Vagina (tissue), 2 donors: ENCODE results near the gene S100G.

Experiments used
- POLR2A ChIP-seq, 2 donors: fragments of 450-650 bp; IDR thresholded peaks; one replicate each; pipeline ENCODE4 v1.6.1; 2017; ENCODE audit warnings: antibody characterized with exemption in 2 of 2, mild to moderate bottlenecking in 2 of 2, moderate library complexity in 2 of 2
- TF ChIP-seq, protein P1 (sequence below), 3 experiments: fragments of 450-650 bp in 2 of 3; fragments of 200-600 bp in 1 of 3; sonication (generic) in 1 of 3; IDR thresholded peaks; one replicate each; pipeline ENCODE4 v1.5.1; 2017 to 2019; ENCODE audit warnings: antibody characterized with exemption in 3 of 3, mild to moderate bottlenecking in 2 of 3, moderate library complexity in 2 of 3

DNA sequence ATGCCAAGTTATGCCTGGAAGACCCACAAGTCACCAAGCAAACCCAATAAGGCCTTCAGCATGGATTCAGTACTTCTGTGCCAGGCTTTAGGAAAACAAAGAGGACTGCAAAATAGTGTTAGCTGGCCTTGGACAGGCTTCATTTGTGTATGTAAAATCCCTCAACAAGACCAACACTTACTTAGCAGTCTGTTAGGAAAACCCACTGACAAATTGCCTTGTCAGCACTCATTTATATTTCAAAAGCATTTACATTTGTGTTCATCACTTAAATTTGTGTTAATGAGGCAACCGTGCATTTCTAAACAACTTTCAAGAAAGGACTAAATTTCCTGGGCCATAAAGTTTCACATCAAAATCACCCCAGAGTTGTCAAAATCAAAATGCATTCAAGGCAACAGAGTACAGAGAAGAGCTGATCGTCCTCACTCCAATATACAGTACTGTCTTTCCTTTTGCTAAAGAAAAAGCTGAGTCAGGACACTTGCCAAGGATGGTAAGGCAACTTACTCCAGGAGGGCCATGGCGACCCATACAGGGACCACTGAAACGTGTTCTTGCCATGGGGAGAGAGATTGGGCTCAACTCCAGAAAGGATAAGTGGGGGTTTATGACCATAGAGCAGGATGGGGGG, 1.6 kb downstream of the S100G start:
- no peak for TF ChIP-seq POLR2A (IDR thresholded peaks at IDR 0.05)
- TF ChIP-seq, protein P1, sequence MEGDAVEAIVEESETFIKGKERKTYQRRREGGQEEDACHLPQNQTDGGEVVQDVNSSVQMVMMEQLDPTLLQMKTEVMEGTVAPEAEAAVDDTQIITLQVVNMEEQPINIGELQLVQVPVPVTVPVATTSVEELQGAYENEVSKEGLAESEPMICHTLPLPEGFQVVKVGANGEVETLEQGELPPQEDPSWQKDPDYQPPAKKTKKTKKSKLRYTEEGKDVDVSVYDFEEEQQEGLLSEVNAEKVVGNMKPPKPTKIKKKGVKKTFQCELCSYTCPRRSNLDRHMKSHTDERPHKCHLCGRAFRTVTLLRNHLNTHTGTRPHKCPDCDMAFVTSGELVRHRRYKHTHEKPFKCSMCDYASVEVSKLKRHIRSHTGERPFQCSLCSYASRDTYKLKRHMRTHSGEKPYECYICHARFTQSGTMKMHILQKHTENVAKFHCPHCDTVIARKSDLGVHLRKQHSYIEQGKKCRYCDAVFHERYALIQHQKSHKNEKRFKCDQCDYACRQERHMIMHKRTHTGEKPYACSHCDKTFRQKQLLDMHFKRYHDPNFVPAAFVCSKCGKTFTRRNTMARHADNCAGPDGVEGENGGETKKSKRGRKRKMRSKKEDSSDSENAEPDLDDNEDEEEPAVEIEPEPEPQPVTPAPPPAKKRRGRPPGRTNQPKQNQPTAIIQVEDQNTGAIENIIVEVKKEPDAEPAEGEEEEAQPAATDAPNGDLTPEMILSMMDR (IDR thresholded peaks at IDR 0.05) = no peak
